OCI-M2 (cell line): ENCODE results near the gene CARD11.

Source experiments
- DNase-seq: peaks from one replicate; lab custom pipeline; 2025; ENCODE audit not compliant: unreplicated experiment; lab: John Stamatoyannopoulos, UW

Gene CARD11

DNA sequence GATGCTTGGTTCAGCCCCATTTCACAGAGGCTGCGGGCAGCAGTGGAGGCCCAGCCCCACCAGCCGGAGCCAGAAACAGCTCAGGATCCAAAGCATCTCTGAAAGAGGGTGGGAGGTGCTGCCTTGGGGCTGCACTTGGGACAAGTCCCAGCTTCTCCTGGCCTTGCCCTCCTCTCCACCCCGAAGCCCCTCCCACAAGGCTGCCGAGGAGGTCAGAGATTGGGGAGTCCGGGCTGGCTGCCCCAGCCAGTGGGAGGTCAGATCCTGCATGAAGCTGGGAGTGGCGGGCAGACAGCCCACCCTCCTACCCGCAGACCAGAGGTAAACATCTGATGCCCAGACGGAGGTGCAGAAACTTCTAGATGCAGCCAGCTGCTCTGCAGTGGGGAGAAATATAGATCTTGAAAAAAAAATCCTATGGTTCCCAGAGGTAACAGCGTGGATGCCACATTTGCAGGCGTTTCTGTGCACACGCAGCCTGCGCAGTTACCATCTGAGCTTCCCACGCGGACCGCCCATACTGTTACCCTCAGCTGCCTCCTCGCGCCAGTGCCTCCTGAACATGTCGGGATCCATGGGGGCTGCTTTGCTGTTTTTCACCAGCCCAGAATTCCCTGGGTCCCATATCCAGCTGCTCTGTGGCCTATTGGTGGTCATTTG, 162.7 kb downstream of the CARD11 start:
- DNase-seq, result no peak

DNA sequence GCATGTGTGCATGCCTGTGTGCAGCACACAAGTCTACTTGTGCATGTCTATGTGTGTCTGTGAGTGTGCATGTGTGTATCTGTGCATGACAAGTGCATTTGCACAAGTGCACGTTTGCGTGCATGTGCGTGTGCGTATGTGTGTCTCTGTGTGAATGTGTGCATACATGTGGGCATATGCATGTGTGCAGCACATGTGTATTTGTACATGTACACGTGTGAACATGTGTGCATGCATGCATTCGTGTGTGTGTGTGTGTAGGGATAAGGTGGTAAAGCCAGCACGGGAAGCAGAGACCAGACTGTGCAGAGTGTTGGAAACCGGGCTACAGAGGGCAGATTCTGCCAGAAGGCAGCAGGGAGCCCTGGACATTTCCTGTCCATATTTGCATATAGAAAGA, 163.6 kb downstream of the CARD11 start:
- no peak for DNase-seq

DNA sequence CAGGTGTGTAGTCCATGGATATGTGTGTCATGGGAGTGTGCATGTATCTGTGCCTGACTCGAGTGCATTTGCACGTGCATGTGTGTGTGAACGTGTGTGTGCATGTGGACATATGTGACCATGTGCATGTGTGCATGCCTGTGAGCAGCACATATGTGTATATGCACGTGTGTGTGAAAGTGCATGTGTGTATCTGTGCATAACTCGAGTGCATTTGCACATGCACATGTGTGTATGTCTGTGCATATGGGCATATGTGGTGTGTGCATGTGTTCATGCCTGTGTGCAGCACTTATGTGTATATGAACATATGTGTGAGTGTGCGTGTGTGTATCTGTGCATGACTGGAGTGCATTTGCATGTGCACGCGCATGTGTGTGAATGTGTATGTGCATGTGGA, 164.3 kb downstream of the CARD11 start:
- no peak for DNase-seq

DNA sequence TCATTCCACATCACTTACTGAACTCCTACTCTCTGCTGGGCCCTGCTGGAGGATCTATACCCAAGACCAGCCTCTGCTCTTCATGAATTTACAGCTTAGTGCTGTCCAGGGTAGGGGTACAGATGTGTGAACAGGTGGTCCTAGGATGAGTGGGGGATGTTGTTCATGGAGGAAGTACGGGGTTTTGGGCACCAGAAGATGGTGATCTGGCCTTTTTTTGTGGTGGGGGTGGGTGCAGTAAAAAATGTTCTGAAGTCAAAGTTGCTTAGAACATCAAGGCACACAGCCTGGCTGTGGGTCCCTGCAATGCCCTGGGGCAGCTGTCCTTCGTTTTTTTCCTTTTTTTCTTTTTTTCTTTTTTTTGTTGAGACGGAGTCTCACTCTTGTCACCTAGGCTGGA, 165.4 kb downstream of the CARD11 start:
- no peak for DNase-seq

DNA sequence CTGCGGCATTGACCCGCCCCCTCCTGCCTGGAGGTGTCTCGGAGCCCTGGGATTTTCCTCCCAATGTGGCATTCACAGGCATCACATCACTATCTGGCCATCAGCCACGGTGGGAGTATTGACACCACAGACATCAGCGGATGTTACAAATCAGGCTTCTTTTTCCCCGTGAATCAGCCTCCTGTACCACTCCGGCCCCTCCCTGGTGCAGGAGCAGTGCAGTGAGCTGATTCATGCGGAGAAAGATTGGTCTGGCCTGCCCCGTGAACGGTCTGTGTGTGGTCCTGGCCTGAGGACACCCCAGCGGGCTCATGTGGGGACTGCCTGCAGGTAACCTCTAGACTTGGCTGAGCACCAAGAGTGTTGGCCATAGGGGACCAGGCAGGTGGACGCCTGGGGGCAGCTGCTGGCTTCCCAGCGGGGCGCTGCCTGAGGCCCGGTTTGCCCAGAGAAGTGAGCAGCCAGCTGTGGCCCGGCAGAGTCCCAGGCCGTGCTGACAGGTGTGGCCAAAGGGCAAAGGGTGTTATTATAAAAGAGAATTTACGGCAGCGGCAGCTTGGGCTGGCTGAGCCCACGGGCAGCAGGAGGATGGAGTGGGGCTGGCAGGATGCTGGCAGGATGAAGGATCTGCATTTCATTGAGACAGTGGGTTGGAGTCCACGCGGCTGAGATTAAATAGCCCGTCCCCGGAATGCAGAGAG, 167.5 kb downstream of the CARD11 start:
- no peak for DNase-seq

DNA sequence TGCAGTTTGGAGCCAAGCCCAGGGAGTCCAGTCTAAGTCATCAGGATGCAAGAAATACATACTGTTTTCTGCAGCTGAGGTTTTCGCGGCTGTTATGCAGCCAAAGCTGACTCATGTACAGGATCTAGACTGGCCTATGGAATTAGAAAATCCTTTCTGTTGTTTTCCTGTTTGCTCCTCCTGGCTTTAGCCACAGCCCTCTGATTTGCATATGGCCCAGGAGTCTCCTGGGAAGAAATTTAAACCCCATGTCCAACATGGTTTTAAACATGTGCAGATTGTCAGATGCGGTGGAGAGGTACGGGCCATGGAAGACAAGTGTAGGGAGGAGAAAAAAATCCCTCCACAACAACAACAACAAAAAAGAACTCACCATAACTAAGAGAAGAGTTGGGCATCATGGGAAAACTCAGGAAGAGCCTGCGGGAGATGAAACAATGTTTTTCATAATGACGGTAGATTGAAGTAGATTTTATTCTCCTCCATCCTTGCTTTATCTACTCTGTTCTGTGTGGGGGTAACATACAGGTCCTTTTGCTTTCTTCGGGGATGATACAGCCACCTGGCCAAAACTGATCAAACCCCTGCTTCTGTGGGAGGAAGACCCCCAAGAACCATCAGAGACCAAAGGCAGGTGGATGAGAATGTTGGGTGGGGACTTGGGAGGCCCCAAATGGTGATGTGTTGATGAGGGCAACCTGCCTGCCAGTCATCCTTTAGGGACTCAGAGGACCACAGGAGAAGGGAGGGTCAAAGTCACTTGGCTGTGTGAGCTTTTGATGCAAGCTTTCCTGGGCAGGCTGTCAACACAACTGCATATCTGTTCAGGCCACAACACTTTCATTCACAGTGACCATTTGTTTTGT, 169.7 kb downstream of the CARD11 start:
- DNase-seq, result no peak

DNA sequence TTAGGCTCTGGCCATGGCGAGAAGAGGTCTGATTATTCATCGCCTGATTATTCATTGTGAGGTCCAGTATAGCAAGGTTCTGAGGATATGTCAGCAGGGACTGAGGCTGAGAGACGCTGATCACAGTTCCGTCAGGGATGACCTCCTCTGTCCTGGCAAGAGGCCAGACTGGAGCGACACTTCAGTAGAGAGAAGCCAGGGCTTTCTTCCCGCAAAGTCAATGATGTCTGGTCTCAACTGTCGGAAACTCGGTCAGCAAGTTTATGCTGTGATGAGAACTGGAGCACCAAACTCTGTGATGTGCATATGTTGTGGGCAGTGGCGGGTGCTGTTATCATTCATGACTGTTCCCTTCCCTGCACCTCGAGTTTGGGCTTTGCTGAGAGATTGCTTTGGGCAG, 170.5 kb downstream of the CARD11 start:
- DNase-seq, result no peak

DNA sequence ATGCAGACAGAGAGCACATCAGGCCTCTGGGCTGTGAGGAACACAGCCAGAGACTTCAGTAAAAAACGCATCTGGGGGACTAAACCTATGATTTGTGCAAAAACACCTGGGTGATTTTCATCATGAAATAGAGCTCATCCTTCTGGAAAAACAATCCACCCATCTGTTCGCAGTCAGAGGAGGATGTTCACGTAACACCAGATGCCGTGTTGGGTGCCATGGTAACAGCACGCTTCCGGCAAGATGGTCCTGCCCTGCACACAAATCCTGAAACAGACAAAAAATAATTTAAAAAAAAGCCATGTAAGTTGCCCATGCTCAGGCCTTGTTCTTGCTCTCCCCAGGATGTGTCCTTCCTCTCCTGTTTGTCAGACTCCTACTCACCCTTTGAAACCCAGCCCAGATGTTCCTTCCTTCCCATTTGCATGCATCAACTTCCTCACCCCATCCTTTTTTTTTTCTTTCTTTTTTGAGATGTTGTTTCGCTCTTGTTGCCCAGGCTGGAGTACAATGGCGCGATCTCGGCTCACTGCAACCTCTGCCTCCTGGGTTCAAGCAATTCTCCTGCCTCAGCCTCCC, 171.3 kb downstream of the CARD11 start:
- DNase-seq, result no peak

DNA sequence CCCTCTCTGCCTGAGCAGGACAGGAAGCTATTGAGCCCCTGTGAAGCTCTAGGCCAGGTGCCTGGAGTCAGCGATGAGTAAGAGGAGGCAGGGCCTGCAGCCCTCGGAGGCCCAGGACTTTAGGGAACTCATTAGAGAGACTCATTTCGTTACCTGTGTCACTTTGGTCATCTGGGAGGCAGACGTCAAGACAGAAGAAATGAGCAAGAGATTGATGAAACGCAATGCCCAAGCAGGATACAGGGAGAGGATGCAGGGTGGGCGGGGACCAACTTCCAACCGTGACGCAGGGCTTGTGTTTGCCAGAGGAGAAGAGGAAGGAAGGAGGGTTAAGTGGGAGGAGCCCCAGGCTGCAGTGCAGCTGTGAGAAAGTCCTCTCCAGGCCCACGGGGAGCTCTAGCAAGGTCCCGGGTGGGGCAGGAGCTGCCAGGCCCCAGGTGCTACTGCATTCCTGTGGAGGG, 173.2 kb downstream of the CARD11 start:
- DNase-seq, result no peak

DNA sequence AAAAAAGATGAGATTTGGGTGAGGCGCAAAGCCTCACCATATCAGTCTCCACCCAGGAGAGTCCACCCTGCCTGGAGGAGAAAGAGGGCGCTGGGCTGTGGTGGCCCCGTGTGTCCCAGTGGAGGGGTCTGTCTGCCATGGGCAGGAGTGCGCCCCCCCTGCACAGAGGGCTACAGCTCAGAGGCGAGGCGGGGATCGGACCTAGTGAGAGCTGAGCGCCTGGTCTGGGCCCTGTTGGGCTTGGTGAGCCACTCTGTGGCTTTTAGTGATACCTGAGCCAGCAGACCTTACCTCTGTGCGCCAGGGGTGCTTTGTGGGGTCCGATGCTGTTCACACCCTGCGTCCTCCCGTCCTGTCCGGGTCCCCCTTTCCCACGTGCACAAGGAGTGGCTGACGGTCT, 173.7 kb downstream of the CARD11 start:
- DNase-seq, result no peak

DNA sequence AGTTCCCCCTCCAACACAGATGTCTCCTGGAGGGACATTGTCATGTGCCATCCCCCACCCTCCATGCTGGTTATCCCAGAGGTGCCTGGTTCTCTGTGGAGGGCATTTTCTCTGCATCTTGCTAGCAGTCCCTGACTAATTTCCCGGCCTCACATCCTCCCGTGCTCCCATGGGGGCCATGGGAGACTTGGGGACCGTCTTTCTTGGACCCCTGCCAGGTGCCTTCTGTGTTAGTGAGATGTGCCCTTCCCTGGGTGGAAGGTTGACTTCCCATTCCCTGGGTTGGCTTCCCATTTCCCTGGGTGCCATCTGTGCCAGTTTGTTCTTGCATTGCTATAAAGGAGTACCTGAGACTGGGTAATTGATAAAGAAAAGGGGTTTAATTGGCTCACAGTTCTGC, 177.1 kb downstream of the CARD11 start:
- no peak for DNase-seq

DNA sequence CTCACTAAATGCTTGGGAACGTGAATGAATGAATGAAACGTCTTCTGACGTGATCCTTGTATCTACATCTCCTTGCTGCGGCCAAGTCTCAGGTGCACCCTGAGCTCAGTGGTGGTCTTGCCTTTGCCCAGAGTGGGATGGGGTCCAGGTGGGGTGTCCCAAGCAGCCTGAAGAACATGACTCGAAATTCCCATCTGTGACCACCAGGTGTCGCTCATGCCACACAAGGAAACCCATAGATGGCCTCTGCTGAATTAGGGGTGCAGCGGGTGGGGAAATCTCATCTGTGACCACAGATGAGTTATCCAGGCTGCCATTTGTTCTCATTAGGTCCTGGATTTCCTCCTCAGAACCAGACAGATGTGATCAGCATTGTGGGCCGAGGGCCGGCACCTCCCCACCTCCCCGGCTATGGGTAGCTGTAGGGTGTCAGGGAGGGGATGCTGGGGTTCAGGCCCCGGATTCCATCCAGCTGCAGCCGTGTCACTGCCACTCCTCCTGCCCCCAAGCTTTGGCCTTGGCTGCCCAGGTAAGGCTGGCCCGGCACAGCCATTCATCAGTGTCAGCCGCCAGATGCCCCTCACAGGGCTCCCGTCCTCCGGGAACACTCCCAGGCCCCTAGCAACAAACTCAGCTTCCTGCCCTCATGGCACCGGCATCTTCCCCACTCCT, 178.5 kb downstream of the CARD11 start:
- DNase-seq, result no peak

DNA sequence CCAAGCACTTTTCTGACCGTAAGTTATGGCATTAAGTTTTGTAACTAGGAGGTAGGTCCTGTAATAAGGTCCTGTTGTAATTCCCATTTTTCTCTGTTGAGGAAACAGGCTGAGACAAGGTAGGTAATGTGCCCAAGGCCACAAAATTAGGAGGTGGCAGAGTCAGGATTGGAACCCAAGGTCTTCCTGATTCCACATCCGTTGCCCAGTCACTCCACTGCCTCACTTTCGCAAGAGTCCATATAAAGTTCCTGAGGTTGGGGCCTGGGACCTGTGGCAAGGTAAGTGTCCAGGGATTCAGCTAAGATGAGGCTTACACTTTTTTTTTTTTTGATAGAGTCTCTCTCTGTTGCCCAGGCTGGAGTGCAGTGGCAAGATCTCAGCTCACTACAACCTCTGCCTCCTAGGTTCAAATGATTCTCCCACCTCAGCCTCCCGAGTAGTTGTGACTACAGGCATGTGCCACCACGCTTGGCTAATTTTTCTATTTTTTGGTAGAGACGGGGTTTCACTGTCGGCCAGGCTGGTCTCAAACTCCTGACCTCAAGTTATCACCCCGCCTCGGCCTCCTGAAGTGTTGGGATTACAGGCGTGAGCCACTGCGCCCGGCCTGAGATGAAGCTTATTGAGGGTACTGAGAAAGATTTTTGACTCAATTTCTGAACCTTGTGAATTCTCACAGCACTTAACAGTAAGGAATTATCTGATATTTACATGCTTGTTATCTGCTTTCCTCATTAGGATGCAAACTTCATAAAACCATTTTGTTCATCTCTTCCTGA, 179.3 kb downstream of the CARD11 start:
- no peak for DNase-seq

DNA sequence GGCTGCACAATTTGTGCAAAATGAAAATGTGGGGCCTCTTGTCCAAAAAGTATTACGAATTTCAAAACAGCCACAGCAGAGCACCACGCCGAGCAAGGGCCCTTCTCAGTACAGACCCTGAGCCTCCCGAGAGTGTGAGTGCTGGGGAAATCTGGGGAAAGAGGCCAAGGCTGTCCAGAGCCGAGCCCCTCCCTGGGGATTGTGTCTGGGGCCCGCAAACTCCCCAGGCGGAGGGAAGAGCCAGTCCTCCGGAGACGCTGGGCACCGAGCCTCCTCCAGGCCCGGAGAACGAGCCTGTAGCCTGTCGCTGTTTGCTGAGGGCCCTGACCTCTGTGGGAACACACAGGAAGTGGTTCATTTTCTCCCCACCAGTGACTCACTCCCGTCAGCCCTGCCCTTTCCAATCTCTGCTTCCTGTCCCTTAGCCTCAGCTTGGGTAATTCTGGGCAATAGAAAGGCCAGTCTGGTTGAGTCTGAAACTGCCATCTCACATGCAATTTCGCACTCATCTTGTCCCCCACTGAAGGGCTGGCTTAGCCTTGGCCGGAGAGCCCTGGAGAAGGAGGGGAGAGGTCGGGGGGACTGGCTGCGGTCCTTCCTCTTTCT, 180.1 kb downstream of the CARD11 start:
- DNase-seq, result no peak

DNA sequence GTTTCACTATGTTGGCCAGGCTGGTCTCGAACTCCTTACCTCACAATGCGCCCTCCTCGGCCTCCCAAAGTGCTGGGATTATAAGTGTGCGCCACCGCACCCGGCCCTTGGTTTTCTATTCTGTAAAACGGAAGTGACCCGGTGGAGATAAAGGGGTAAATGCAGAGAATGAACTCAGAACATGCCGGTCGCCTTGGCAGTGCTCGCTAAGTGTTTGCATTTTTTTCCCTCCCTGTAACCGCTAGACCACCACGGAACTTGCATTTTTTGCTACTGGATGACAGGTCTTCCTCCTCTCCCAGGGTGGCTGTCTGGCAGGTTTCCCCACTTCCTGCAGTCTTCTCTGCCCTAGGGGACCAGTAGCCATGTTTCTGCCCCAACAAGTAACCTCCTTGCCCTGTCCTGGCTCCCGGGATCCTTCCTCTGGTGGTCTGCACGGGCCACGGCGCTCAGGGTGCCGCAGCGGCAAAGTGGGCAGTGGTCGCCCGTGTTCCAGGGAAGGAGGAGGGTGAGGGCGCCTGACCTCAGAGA, 180.8 kb downstream of the CARD11 start:
- no peak for DNase-seq

DNA sequence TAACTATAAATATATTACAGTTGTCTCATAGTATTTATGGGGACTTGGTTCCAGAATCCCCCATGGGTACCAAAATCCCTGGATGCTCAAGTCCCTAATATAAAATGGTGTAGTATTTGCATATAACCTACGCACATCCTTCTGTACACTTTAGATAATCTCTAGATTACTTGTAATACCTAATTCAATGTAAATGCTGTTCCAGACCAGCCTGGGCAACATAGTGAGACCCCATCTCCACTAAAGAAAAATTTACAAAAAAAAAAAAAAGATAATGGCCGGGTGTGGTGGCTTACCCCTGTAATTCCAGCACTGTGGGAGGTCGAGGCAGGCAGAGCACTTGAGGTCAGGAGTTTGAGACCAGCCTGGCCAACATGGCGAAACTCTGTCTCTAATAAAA, 182.2 kb downstream of the CARD11 start:
- no peak for DNase-seq

DNA sequence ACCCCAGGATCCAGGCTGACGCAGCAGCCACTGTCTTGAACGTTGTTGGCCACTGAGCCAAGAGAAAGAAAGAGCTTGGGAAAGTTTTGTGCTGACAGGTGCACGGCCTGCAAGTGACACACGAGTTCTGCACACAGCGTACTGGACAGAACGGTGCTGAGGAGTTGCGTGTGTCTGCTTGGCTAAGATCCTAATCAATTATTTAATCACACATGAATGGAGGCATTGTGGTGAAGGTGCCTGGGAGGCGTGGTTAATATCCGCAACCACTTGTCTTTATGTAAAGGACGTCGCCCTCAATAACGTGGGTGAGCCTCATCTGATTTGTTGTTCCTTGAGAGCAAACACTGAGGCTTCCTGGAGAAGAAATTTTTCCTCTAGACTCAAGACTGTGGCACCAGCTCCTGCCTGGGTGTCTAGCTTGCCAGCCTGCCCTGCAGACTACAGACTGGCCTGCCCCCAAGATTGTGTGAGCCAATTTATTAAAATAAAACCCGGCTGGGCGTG, 183.0 kb downstream of the CARD11 start:
- no peak for DNase-seq

DNA sequence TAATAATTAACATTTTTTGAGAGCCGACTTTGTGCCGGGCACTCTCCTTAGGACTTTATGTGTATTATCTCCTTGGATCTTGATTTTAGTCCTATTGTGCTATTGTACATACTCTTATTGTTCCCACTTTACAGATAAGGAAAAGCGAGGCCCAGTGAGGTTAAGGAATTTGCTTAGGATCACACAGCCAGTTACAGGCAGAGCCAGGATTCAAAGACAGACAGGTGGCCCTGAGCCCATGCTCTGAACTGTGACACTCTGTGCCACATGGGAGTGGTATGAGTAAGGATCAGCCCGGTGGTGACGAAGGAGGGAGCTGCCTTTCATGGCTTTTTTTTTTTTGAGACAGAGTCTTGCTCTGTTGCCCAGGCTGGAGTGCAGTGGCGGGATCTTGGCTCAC, 183.7 kb downstream of the CARD11 start:
- no peak for DNase-seq

DNA sequence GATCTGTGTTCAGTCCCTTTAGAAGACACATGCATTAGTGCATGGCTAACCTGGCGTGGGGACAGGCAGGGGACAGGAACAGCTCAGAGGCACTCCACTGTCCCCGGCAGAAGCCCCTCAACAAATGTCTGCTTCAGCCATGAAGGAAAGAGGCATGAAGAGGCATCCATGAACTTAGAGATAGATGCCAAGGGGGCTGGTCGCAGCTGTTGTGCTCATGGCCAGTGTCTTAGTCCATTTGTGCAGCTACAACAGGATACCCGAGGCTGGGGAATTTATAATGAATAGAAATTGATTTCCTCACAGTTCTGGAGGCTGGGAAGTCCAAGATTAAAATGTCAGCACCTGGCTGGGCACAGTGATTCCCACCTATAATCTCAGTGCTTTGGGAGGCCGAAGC, 185.0 kb downstream of the CARD11 start:
- DNase-seq, result no peak
